CD14-positive monocyte (primary cell): ENCODE data around the gene TTC12. TPM values are rescaled to one million over a fixed set of nuclear protein-coding genes. Genes with fewer than 3 reads are reported as not detected.

Experiments
- DNase-seq, 3 donors: peaks; one replicate each; pipeline ENCODE4 v3.0.0-alpha.2; 2011 to 2022
- H2AFZ ChIP-seq: 2 replicates; pipeline ENCODE4 v1.6.0; 2012; ENCODE audit warnings: mild to moderate bottlenecking, low read depth, low read length, inconsistent platforms; ENCODE audit not compliant: insufficient read depth, poor library complexity, severe bottlenecking
- H3K27ac ChIP-seq, 2 donors: 1 replicate in 1 of 2; 2 replicates in 1 of 2; pipeline ENCODE4 v1.5.1; 2012 to 2013; ENCODE audit warnings: low read length in 2 of 2, control low read depth in 1 of 2, inconsistent platforms in 1 of 2, low read depth in 1 of 2, mild to moderate bottlenecking in 1 of 2
- H3K27me3 ChIP-seq, 2 donors: one replicate each; pipeline versions ENCODE4 v1.6.0 to v1.6.1; 2011 to 2013; ENCODE audit warnings: low read length in 2 of 2; ENCODE audit not compliant: control insufficient read depth in 2 of 2, insufficient read depth in 2 of 2
- H3K36me3 ChIP-seq, 2 donors: replicated peaks in 1 of 2; 1 replicate in 1 of 2; 2 replicates in 1 of 2; pipeline versions ENCODE4 v1.5.1 to v1.6.1; 2012 to 2013; ENCODE audit warnings: low read length in 2 of 2, control low read depth in 1 of 2, inconsistent platforms in 1 of 2, mild to moderate bottlenecking in 1 of 2; ENCODE audit not compliant: insufficient read depth in 2 of 2, control insufficient read depth in 1 of 2
- H3K4me1 ChIP-seq, 2 donors: 1 replicate in 1 of 2; 2 replicates in 1 of 2; pipeline versions ENCODE4 v1.5.1 to v1.6.1; 2012 to 2013; ENCODE audit warnings: low read length in 2 of 2, control low read depth in 1 of 2, inconsistent platforms in 1 of 2, mild to moderate bottlenecking in 1 of 2, moderate library complexity in 1 of 2; ENCODE audit not compliant: insufficient read depth in 2 of 2, control insufficient read depth in 1 of 2
- H3K4me2 ChIP-seq: replicated peaks from 2 replicates; pipeline ENCODE3; 2012; ENCODE audit warnings: low read length, moderate library complexity, mild to moderate bottlenecking; ENCODE audit not compliant: poor library complexity, severe bottlenecking; ENCODE audit errors: extremely low read depth
- H3K4me3 ChIP-seq, 3 experiments: fragments of 200-600 bp in 1 of 3; sonication (generic) in 1 of 3; replicated peaks in 1 of 3; 1 replicate in 2 of 3; 2 replicates in 1 of 3; pipeline ENCODE4 v1.5.1; 2011 to 2013; ENCODE audit warnings: low read length in 3 of 3, mild to moderate bottlenecking in 3 of 3, control low read depth in 2 of 3, low read depth in 2 of 3, inconsistent platforms in 1 of 3, moderate library complexity in 1 of 3
- H3K79me2 ChIP-seq: 2 replicates; pipeline ENCODE4 v1.6.0; 2012; ENCODE audit warnings: mild to moderate bottlenecking, control low read depth, inconsistent platforms, low read length, moderate library complexity; ENCODE audit not compliant: insufficient read depth
- H3K9ac ChIP-seq: 2 replicates; pipeline ENCODE4 v1.6.0; 2017; ENCODE audit warnings: low read length, mild to moderate bottlenecking; ENCODE audit not compliant: insufficient read depth, poor library complexity, severe bottlenecking
- H3K9me3 ChIP-seq, 2 donors: replicated peaks in 1 of 2; 1 replicate in 1 of 2; 2 replicates in 1 of 2; pipeline versions ENCODE4 v1.5.1 to v1.6.1; 2012 to 2013; ENCODE audit warnings: low read length in 2 of 2, control low read depth in 1 of 2; ENCODE audit not compliant: control insufficient read depth in 1 of 2, insufficient read depth in 1 of 2
- H4K20me1 ChIP-seq: 2 replicates; pipeline ENCODE4 v1.6.0; 2012; ENCODE audit warnings: mild to moderate bottlenecking, low read length, control low read depth, moderate library complexity; ENCODE audit not compliant: insufficient read depth
- H3K27ac Mint-ChIP-seq, 7 donors: one replicate each; pipeline ENCODE4 v1.8.0; 2020; ENCODE audit warnings: mild to moderate bottlenecking in 7 of 7, mixed read lengths in 7 of 7, moderate library complexity in 6 of 7, inconsistent platforms in 2 of 7
- H3K27me3 Mint-ChIP-seq, 3 donors: one replicate each; pipeline ENCODE4 v1.8.0; 2021 to 2022; ENCODE audit warnings: low read depth in 3 of 3, mild to moderate bottlenecking in 3 of 3, mixed read lengths in 3 of 3, moderate library complexity in 3 of 3, inconsistent platforms in 1 of 3
- H3K36me3 Mint-ChIP-seq, 2 donors: one replicate each; pipeline ENCODE4 v1.8.0; 2020; ENCODE audit warnings: mixed read lengths in 2 of 2, inconsistent platforms in 1 of 2, mild to moderate bottlenecking in 1 of 2
- H3K4me1 Mint-ChIP-seq: one replicate; pipeline ENCODE4 v1.8.0; 2020; ENCODE audit warnings: mild to moderate bottlenecking, mixed read lengths
- H3K4me3 Mint-ChIP-seq, 2 donors: one replicate each; pipeline ENCODE4 v1.8.0; 2020; ENCODE audit warnings: mild to moderate bottlenecking in 2 of 2, mixed read lengths in 2 of 2, moderate library complexity in 1 of 2
- H3K9me3 Mint-ChIP-seq, 7 donors: one replicate each; pipeline ENCODE4 v1.8.0; 2020 to 2022; ENCODE audit warnings: mixed read lengths in 7 of 7, mild to moderate bottlenecking in 6 of 7, moderate library complexity in 6 of 7, inconsistent platforms in 2 of 7
- CTCF ChIP-seq: fragments of 200-600 bp; IDR thresholded peaks from one replicate; pipeline ENCODE4 v1.8.0; 2022; ENCODE audit warnings: antibody characterized with exemption, mild to moderate bottlenecking
- WGBS: methylation state at CpG from one replicate; pipeline ENCODE4 v1.1.5; 2013; ENCODE audit warnings: missing lambda C conversion rate; ENCODE audit not compliant: insufficient coverage; 5-methylcytosine and 5-hydroxymethylcytosine counted together
- intact Hi-C, 2 donors: fragments of 100-400 bp; cut with micrococcal nuclease; formaldehyde crosslinking; loops; one replicate each; pipeline versions ENCODE4 v1.15.0 to v1.15.1; 2023
- polyA plus RNA-seq, 3 donors: library from polyadenylated mRNA; depleted of rRNA in 1 of 3; unstranded in 2 of 3; stranded (reverse) in 1 of 3; fragments of 300-500 nt in 2 of 3; fragments of >200 nt in 1 of 3; fragmentation: Illumina TruSeq in 2 of 3; gene quantifications; 1 replicate in 2 of 3; 2 replicates in 1 of 3; pipeline ENCODE4 v1.2.3, GENCODE V29; 2012 to 2021

Gene TTC12
- polyA plus RNA-seq, 3 donors = 1.7 to 3.0 (median 2.4) TPM

DNA sequence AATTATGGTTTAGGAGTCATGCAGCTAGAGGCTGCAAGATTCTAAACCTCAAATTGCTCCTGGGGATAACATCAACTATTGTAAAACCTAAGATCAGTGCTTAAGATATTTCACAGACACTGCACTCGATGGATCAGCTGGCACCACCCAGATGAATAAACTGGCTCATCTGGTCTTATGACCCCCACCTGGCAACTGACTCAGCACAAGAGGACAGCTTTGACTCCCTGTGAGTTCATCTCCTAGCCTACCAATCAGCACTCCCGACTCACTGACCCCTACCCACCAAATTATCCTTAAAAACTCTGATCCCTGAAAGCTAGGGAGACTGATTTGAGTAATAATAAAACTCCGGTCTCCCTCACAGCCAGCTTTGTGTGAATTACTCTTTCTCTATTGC lies 782 bp upstream of the TTC12 start:
- Mint-ChIP-seq H3K4me3 (no peak overlapping the region), H3K27ac (peak overlapping the region in 1 of 7 donors; percentile 70), H3K9me3 (no peaks in the 10 kb centered on the region), H3K4me1 (peaks cover 11% of the 10 kb centered on the region), H3K36me3 (peaks cover 0 to 5% of the 10 kb centered on the region in 2 donors), H3K27me3 (peaks cover 1 to 3% (median 3%) of the 10 kb centered on the region in 3 donors)
- Histone ChIP-seq H2AFZ (no peak overlapping the region), H3K27ac (no peak overlapping the region), H3K36me3 (no peaks in the 10 kb centered on the region), H3K79me2 (no peaks in the 10 kb centered on the region), H4K20me1 (no peaks in the 10 kb centered on the region), H3K4me2 (no peak overlapping the region), H3K9ac (no peak overlapping the region), H3K4me1 (peaks cover 11 to 13% of the 10 kb centered on the region in 2 donors), H3K4me3 (no peak overlapping the region), H3K9me3 (no peaks in the 10 kb centered on the region), H3K27me3 (no peaks in the 10 kb centered on the region)
- no peak for TF ChIP-seq CTCF
- intact Hi-C loops = loop anchor here (5.0 to 10.0 kb wide), 5 partner anchors 459 to 1549 kb away; partner anchors contain the start of genes ZW10 (in 2 of the 2), CLDN25 (in 1 of the 2), PPP2R1B (in 1 of the 2) and USP28 (in 1 of the 2)
- DNase-seq = no peak
- WGBS = 100% methylated on average over 1 of the region's 3 CpGs

GRCh38 chr11:113314065-113314388 lies 356 bp upstream of the TTC12 start:
- H3K4me2 ChIP-seq = peak overlapping the region; percentile 86
- no peaks in the 10 kb centered on the region for H4K20me1 ChIP-seq
- H3K27me3 ChIP-seq = no peaks in the 10 kb centered on the region
- peak overlapping the region in 2 of 3 experiments; percentile 73 to 88 for H3K4me3 ChIP-seq
- no peak overlapping the region for H3K27ac ChIP-seq
- peak overlapping the region; percentile 77 for H3K9ac ChIP-seq
- Mint-ChIP-seq H3K27me3 (peaks cover 0 to 3% (median 1%) of the 10 kb centered on the region in 3 donors), H3K4me3 (peak overlapping the region; percentile 78 to 89), H3K9me3 (no peaks in the 10 kb centered on the region), H3K27ac (peak overlapping the region in 1 of 7 donors; percentile 30), H3K36me3 (peaks cover 0 to 5% of the 10 kb centered on the region in 2 donors), H3K4me1 (peaks cover 11% of the 10 kb centered on the region)
- H2AFZ ChIP-seq = peak overlapping the region; percentile 97
- WGBS = 2% methylated on average over 8 of the region's 9 CpGs
- H3K79me2 ChIP-seq = no peaks in the 10 kb centered on the region
- no peak for DNase-seq
- peaks cover 11 to 13% of the 10 kb centered on the region in 2 donors for H3K4me1 ChIP-seq
- no peaks in the 10 kb centered on the region for H3K36me3 ChIP-seq
- H3K9me3 ChIP-seq = no peaks in the 10 kb centered on the region
- no peak for TF ChIP-seq CTCF
- intact Hi-C loops = loop anchor here (5.0 to 10.0 kb wide), 5 partner anchors 458 to 1549 kb away; partner anchors contain the start of genes ZW10 (in 2 of the 2), CLDN25 (in 1 of the 2), PPP2R1B (in 1 of the 2) and USP28 (in 1 of the 2)
